K562 (cell line): Measurements from ENCODE around the gene GSS. TPM values are rescaled to one million over a fixed set of nuclear protein-coding genes. Genes with fewer than 3 reads are reported as not detected.

Experiments
- ARID2 ChIP-seq: fragments of 450-650 bp; IDR thresholded peaks from 2 replicates; pipeline ENCODE4 v1.6.1; 2017; ENCODE audit warnings: antibody characterized with exemption, mild to moderate bottlenecking
- CC2D1A ChIP-seq: fragments of 450-650 bp; IDR thresholded peaks from 2 replicates; pipeline ENCODE4 v1.6.1; 2017; ENCODE audit warnings: mild to moderate bottlenecking
- CCNT2 ChIP-seq: IDR thresholded peaks from 2 replicates; pipeline ENCODE4 v1.6.1; 2011; ENCODE audit warnings: borderline replicate concordance, low read depth, mild to moderate bottlenecking, moderate library complexity, mixed read lengths, low read length; ENCODE audit not compliant: insufficient read length; ENCODE audit errors: extremely low read depth
- ETV1 ChIP-seq: fragments of 450-650 bp; conservative IDR thresholded peaks from 2 replicates; pipeline ENCODE4 v1.6.1; 2016; ENCODE audit warnings: missing genetic modification characterization, control low read depth, low read depth, missing compliant biosample characterization
- GABPA ChIP-seq: fragments of 200-800 bp; sonication (Bioruptor generic); conservative IDR thresholded peaks from 2 replicates; pipeline ENCODE4 v1.6.1; 2016; ENCODE audit warnings: low read depth, missing genetic modification characterization, missing compliant biosample characterization
- NCOR1 ChIP-seq: fragments of 450-650 bp; IDR thresholded peaks from 2 replicates; pipeline ENCODE4 v1.6.1; 2016; ENCODE audit warnings: mild to moderate bottlenecking, moderate library complexity
- NFRKB ChIP-seq: fragments of 450-650 bp; IDR thresholded peaks from 2 replicates; pipeline ENCODE4 v1.6.1; 2016; ENCODE audit warnings: low read depth
- NFYB ChIP-seq: IDR thresholded peaks from 2 replicates; pipeline ENCODE4 v1.6.1; 2011; ENCODE audit warnings: mild to moderate bottlenecking, moderate library complexity; ENCODE audit not compliant: insufficient read length; ENCODE audit errors: extremely low read depth
- PCBP2 ChIP-seq: fragments of 200-400 bp; formaldehyde crosslinking; IDR thresholded peaks from 2 replicates; pipeline ENCODE4 v1.6.1; 2018; ENCODE audit warnings: low read length, low read depth, mild to moderate bottlenecking, moderate library complexity; ENCODE audit not compliant: poor library complexity, severe bottlenecking
- PTRF ChIP-seq: fragments of 450-650 bp; IDR thresholded peaks from 2 replicates; pipeline ENCODE4 v1.6.1; 2016; ENCODE audit warnings: mild to moderate bottlenecking, missing genetic modification characterization, missing compliant biosample characterization
- RBM25 ChIP-seq: fragments of 200-400 bp; formaldehyde crosslinking; IDR thresholded peaks from 2 replicates; pipeline ENCODE4 v1.6.1; 2018; ENCODE audit warnings: low read length, low read depth, moderate library complexity; ENCODE audit not compliant: severe bottlenecking
- RNF2 ChIP-seq: sonication (generic); IDR thresholded peaks from 2 replicates; pipeline ENCODE4 v1.6.1; 2016
- XRCC5 ChIP-seq: fragments of 200-400 bp; formaldehyde crosslinking; IDR thresholded peaks from 2 replicates; pipeline ENCODE4 v1.6.1; 2017; ENCODE audit warnings: low read depth, mild to moderate bottlenecking, low read length
- polyA plus RNA-seq, 8 experiments: library from polyadenylated mRNA; depleted of rRNA in 4 of 8; stranded (reverse) in 5 of 8; unstranded in 3 of 8; fragments of >200 nt; fragmentation: Nextera tagmentation in 2 of 8; fragmentation: Illumina TruSeq in 1 of 8; extraction: Ambion mirVana in 2 of 8; extraction: Trizol in 1 of 8; gene quantifications; 2 replicates each; pipeline versions ENCODE4 v1.2.1 to v1.2.3, GENCODE V29; 2011 to 2014; ENCODE audit warnings: inconsistent platforms in 1 of 8, missing spikeins in 1 of 8
- total RNA-seq, 7 experiments: library from RNA; depleted of rRNA in 6 of 7; stranded (reverse); fragments of >200 nt in 6 of 7; fragmentation: Illumina TruSeq in 2 of 7; extraction: Trizol in 2 of 7; gene quantifications; 2 replicates each; pipeline versions ENCODE4 v1.2.1 to v1.2.3, GENCODE V29; 2011 to 2021; ENCODE audit warnings: low replicate concordance in 1 of 7
- TF ChIP-seq, protein P1 (sequence below): fragments of 450-650 bp; IDR thresholded peaks from 2 replicates; pipeline ENCODE4 v1.6.1; 2018; ENCODE audit warnings: mild to moderate bottlenecking, low read depth; ENCODE audit not compliant: partially characterized antibody
- TF ChIP-seq, protein P2 (sequence below): fragments of 250-450 bp; sonication (Bioruptor Pico); IDR thresholded peaks from 2 replicates; pipeline ENCODE4 v1.8.0; 2022; ENCODE audit warnings: moderate library complexity, mild to moderate bottlenecking, inconsistent platforms
- TF ChIP-seq, protein P3 (sequence below), 2 experiments: IDR thresholded peaks; 2 replicates each; pipeline ENCODE4 v1.6.1; 2011; ENCODE audit warnings: borderline replicate concordance in 1 of 2, control low read depth in 1 of 2, low read depth in 1 of 2, low read length in 1 of 2, mild to moderate bottlenecking in 1 of 2, mixed read lengths in 1 of 2, moderate library complexity in 1 of 2; ENCODE audit not compliant: insufficient read depth in 1 of 2, insufficient read length in 1 of 2, poor library complexity in 1 of 2, severe bottlenecking in 1 of 2; ENCODE audit errors: extremely low read depth in 1 of 2
- TF ChIP-seq, protein P4 (sequence below), 2 experiments: fragments of 150-350 bp in 1 of 2; IDR thresholded peaks; 2 replicates each; pipeline ENCODE4 v1.6.1; 2012 to 2016; ENCODE audit warnings: low read depth in 2 of 2, low read length in 2 of 2, mild to moderate bottlenecking in 1 of 2, moderate library complexity in 1 of 2

GSS gene
- total and polyA plus RNA-seq, 9 of the 15 experiments (the other 6 are each of a cell fraction or from before 2014, with no cell fraction given) = 18.4 to 165 (median 89.4) TPM

DNA sequence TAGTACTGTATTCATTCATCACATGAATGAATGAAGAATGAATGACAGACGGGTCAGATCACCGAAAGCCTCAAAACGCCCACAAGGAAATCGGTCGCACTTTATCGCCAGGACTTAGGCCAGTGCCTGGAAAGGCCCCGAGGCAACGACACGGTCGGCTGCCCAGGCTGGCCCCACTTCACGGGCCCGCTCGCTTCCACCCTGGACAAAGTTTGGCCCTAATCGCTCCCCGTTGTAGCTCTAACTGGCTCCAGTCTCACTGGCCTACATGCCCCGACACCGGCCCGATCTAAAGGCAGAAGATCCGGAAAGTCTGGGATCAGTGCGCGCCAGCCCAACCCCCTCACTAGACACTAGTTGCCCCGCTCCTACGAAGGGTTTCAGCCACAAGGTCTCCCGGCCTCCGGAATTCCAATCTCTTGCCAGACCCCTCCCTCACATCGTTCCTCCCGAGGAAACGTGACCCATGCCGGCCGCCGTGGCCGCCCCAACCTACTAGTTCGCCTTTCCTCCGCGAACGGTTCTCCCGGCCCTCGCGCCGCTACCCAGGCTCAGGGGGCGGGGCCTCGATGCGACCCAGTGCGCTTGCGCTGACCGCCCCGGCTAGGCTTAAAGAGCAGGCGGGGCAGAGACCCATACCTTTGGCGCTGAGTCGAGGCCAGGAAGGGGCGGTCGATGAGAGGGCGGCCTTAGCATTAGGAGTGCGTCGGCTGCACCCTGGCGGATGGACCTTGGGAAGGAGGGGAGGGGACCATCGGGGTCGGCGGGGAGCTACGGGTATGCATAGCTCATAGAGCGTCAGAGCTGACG is at the start of gene GSS, which contains the start of gene MYH7B (continued):
- TF ChIP-seq RNF2 = peak; percentile 39
- no peak for TF ChIP-seq PCBP2
- TF ChIP-seq, protein P1, sequence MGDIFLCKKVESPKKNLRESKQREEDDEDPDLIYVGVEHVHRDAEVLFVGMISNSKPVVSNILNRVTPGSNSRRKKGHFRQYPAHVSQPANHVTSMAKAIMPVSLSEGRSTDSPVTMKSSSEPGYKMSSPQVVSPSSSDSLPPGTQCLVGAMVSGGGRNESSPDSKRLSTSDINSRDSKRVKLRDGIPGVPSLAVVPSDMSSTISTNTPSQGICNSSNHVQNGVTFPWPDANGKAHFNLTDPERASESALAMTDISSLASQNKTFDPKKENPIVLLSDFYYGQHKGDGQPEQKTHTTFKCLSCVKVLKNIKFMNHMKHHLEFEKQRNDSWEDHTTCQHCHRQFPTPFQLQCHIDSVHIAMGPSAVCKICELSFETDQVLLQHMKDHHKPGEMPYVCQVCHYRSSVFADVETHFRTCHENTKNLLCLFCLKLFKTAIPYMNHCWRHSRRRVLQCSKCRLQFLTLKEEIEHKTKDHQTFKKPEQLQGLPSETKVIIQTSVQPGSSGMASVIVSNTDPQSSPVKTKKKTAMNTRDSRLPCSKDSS = no peak
- TF ChIP-seq CCNT2 = peak; percentile 27
- TF ChIP-seq, protein P2, sequence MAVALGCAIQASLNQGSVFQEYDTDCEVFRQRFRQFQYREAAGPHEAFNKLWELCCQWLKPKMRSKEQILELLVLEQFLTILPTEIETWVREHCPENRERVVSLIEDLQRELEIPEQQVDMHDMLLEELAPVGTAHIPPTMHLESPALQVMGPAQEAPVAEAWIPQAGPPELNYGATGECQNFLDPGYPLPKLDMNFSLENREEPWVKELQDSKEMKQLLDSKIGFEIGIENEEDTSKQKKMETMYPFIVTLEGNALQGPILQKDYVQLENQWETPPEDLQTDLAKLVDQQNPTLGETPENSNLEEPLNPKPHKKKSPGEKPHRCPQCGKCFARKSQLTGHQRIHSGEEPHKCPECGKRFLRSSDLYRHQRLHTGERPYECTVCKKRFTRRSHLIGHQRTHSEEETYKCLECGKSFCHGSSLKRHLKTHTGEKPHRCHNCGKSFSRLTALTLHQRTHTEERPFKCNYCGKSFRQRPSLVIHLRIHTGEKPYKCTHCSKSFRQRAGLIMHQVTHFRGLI (CRISPR knock-in tag) = no peak
- TF ChIP-seq CC2D1A = peak; percentile 34; the same call in 1 of the 2 replicates
- peak; percentile 59; the same call in 1 of the 2 replicates for TF ChIP-seq NFRKB
- peak; percentile 46 for TF ChIP-seq GABPA (tag)
- TF ChIP-seq NCOR1 = no peak
- TF ChIP-seq RBM25 = no peak
- TF ChIP-seq NFYB = no peak
- TF ChIP-seq, protein P3, sequence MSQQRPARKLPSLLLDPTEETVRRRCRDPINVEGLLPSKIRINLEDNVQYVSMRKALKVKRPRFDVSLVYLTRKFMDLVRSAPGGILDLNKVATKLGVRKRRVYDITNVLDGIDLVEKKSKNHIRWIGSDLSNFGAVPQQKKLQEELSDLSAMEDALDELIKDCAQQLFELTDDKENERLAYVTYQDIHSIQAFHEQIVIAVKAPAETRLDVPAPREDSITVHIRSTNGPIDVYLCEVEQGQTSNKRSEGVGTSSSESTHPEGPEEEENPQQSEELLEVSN (IDR thresholded peaks at IDR 0.05; ENCODE audit: borderline replicate concordance in 1 of 2, extremely low read depth in 1 of 2, insufficient read depth in 1 of 2, insufficient read length in 1 of 2, low read depth in 1 of 2, low read length in 1 of 2, poor library complexity in 1 of 2, severe bottlenecking in 1 of 2) = peak; percentile 31 to 42
- TF ChIP-seq, protein P4, sequence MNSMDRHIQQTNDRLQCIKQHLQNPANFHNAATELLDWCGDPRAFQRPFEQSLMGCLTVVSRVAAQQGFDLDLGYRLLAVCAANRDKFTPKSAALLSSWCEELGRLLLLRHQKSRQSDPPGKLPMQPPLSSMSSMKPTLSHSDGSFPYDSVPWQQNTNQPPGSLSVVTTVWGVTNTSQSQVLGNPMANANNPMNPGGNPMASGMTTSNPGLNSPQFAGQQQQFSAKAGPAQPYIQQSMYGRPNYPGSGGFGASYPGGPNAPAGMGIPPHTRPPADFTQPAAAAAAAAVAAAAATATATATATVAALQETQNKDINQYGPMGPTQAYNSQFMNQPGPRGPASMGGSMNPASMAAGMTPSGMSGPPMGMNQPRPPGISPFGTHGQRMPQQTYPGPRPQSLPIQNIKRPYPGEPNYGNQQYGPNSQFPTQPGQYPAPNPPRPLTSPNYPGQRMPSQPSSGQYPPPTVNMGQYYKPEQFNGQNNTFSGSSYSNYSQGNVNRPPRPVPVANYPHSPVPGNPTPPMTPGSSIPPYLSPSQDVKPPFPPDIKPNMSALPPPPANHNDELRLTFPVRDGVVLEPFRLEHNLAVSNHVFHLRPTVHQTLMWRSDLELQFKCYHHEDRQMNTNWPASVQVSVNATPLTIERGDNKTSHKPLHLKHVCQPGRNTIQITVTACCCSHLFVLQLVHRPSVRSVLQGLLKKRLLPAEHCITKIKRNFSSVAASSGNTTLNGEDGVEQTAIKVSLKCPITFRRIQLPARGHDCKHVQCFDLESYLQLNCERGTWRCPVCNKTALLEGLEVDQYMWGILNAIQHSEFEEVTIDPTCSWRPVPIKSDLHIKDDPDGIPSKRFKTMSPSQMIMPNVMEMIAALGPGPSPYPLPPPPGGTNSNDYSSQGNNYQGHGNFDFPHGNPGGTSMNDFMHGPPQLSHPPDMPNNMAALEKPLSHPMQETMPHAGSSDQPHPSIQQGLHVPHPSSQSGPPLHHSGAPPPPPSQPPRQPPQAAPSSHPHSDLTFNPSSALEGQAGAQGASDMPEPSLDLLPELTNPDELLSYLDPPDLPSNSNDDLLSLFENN (IDR thresholded peaks at IDR 0.05; ENCODE audit: low read depth in 2 of 2, low read length in 2 of 2) = no peak
- no peak for TF ChIP-seq PTRF
- TF ChIP-seq ARID2 = no peak
- no peak; the same call in 1 of the 2 replicates for TF ChIP-seq XRCC5
- TF ChIP-seq ETV1 = no peak; the same call in 1 of the 2 replicates
